ENCODE results near the gene MFSD8.
"Not testable (repeated sequence)": the region's sequence is repeated elsewhere in the genome, so short reads cannot be mapped to it uniquely, and the experiment has no call there.

MFSD8 gene

GRCh38 chr4:127964426-127965061, 429 bp downstream of the MFSD8 start (continued):
- TF ChIP-seq ZFP69B (tag by site-specific recombination; IDR thresholded peaks at IDR 0.05): 0 out of 2 replicates have a peak, but pooled peaks have one; percentile 13
- TF ChIP-seq, protein P1, sequence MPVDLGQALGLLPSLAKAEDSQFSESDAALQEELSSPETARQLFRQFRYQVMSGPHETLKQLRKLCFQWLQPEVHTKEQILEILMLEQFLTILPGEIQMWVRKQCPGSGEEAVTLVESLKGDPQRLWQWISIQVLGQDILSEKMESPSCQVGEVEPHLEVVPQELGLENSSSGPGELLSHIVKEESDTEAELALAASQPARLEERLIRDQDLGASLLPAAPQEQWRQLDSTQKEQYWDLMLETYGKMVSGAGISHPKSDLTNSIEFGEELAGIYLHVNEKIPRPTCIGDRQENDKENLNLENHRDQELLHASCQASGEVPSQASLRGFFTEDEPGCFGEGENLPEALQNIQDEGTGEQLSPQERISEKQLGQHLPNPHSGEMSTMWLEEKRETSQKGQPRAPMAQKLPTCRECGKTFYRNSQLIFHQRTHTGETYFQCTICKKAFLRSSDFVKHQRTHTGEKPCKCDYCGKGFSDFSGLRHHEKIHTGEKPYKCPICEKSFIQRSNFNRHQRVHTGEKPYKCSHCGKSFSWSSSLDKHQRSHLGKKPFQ (tag by site-specific recombination; IDR thresholded peaks at IDR 0.05): peak; percentile 69

GRCh38 chr4:127963633-127964398, 1.2 kb downstream of the MFSD8 start:
- H3K9me3 ChIP-seq (ENCODE audit: control insufficient read depth, insufficient read depth, low read depth, low read length); CTCF ChIA-PET; H3K4me1 ChIP-seq (ENCODE audit: control insufficient read depth, insufficient read depth, low read length); H3K27ac ChIP-seq (ENCODE audit: extremely low read depth, low read depth, low read length): not testable (repeated sequence)
- H3K4me3 ChIP-seq (ENCODE audit: low read depth, low read length): peak overlapping the region; percentile 36
- POLR2A ChIA-PET: interaction anchor here (2.1 kb wide), 1 partner anchor 83 kb away, joined by 27 read pairs; the partner anchor contains the start of gene PLK4
- TF ChIP-seq, protein P2, sequence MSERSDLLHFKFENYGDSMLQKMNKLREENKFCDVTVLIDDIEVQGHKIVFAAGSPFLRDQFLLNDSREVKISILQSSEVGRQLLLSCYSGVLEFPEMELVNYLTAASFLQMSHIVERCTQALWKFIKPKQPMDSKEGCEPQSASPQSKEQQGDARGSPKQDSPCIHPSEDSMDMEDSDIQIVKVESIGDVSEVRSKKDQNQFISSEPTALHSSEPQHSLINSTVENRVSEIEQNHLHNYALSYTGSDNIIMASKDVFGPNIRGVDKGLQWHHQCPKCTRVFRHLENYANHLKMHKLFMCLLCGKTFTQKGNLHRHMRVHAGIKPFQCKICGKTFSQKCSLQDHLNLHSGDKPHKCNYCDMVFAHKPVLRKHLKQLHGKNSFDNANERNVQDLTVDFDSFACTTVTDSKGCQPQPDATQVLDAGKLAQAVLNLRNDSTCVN (tag by site-specific recombination; optimal IDR thresholded peaks at IDR 0.05): peak; percentile 21
- TF ChIP-seq, protein P3, sequence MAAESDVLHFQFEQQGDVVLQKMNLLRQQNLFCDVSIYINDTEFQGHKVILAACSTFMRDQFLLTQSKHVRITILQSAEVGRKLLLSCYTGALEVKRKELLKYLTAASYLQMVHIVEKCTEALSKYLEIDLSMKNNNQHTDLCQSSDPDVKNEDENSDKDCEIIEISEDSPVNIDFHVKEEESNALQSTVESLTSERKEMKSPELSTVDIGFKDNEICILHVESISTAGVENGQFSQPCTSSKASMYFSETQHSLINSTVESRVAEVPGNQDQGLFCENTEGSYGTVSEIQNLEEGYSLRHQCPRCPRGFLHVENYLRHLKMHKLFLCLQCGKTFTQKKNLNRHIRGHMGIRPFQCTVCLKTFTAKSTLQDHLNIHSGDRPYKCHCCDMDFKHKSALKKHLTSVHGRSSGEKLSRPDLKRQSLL (tag by site-specific recombination; IDR thresholded peaks at IDR 0.05): peak; percentile 83; the same call in 1 of the 2 replicates
- peaks cover 0 to 13% of the 10 kb centered on the region in 2 experiments; a peak in 1 of 3 replicates for H3K36me3 ChIP-seq (ENCODE audit: control insufficient read depth in 2 of 2, insufficient read depth in 1 of 2, low read length in 2 of 2)

GRCh38 chr4:127959794-127960193, 5.2 kb downstream of the MFSD8 start:
- Histone ChIP-seq H3K4me3 (ENCODE audit: low read depth, low read length) (no peak overlapping the region), H3K36me3 (ENCODE audit: control insufficient read depth in 2 of 2, insufficient read depth in 1 of 2, low read length in 2 of 2) (peaks cover under 1 to 17% of the 10 kb centered on the region in 2 experiments; a peak in 2 of 3 replicates), H3K9me3 (ENCODE audit: control insufficient read depth, insufficient read depth, low read depth, low read length) (no peaks in the 10 kb centered on the region), H3K4me1 (ENCODE audit: control insufficient read depth, insufficient read depth, low read length) (no peaks in the 10 kb centered on the region), H3K27ac (ENCODE audit: extremely low read depth, low read depth, low read length) (no peak overlapping the region)
- no peak for TF ChIP-seq MEIS1 (CRISPR knock-in tag; IDR thresholded peaks at IDR 0.05; ENCODE audit: borderline replicate concordance)
- no peak for TF ChIP-seq BCL11A (tag by site-specific recombination; IDR thresholded peaks at IDR 0.05; ENCODE audit: low read depth)
- no peak for TF ChIP-seq KLF17 (tag by site-specific recombination; IDR thresholded peaks at IDR 0.05)
- TF ChIP-seq HOXD13 (CRISPR knock-in tag; IDR thresholded peaks at IDR 0.05; ENCODE audit: borderline replicate concordance): no peak
- no peak for TF ChIP-seq ZNF280C (tag by site-specific recombination; IDR thresholded peaks at IDR 0.05)
- no peak for TF ChIP-seq ZNF629 (tag by site-specific recombination; IDR thresholded peaks at IDR 0.05)
- TF ChIP-seq ZNF549 (tag by site-specific recombination; IDR thresholded peaks at IDR 0.05): no peak
- no peak for TF ChIP-seq ZNF37A (tag by site-specific recombination; IDR thresholded peaks at IDR 0.05)
- TF ChIP-seq ZFP69B (tag by site-specific recombination; IDR thresholded peaks at IDR 0.05): no peak
- no peak for TF ChIP-seq YY1 (tag by site-specific recombination; IDR thresholded peaks at IDR 0.05)
- TF ChIP-seq PRDM10 (tag by site-specific recombination; IDR thresholded peaks at IDR 0.05): no peak
- TF ChIP-seq TRIM28 (IDR thresholded peaks at IDR 0.05; ENCODE audit: borderline replicate concordance, low read length): no peak
- TF ChIP-seq ZNF311 (tag by site-specific recombination; IDR thresholded peaks at IDR 0.05; ENCODE audit: borderline replicate concordance): no peak
- ChIA-PET CTCF (interaction anchor here (0.7 kb wide), 1 partner anchor 122 kb away, joined by 3 read pairs; no protein-coding TSS in a partner anchor), POLR2A (no interaction called here)

Measured in HEK293 (cell line).